Erythroblast (primary cell): ENCODE data around the gene IQCH.

Experiments
- GATA1 ChIP-seq: IDR thresholded peaks from 2 replicates; pipeline ENCODE4 v1.6.1; 2011; ENCODE audit warnings: low read depth, mild to moderate bottlenecking, control low read depth, low read length, moderate library complexity
- POLR2A ChIP-seq: IDR thresholded peaks from 2 replicates; pipeline ENCODE4 v1.6.1; 2011; ENCODE audit warnings: mild to moderate bottlenecking, low read length

GRCh38 chr15:67531379-67531914 is 276.9 kb downstream of the IQCH start:
- no peak for TF ChIP-seq POLR2A
- TF ChIP-seq GATA1, result no peak
